Panc1 (cell line): ENCODE results near the gene ARRB2. TPM values are rescaled to one million over a fixed set of nuclear protein-coding genes. Genes with fewer than 3 reads are reported as not detected.

Source experiments
- ATAC-seq: fragments of 200-7000 bp; cut with Tn5 transposase; 2 replicates; pipeline ENCODE4 v1.9.1; 2020; ENCODE audit warnings: mild to moderate bottlenecking, moderate library complexity
- BruUV-seq: library from RNA; stranded (reverse); fragments of 400-500 nt; replicated peaks from 2 replicates; lab custom pipeline; 2021; lab: Mats Ljungman, UMichigan
- CTCF ChIA-PET: fragments of 300-600 bp; sonication (Branson Sonifier 250); formaldehyde crosslinking; loops from one replicate; lab custom pipeline; 2022; ENCODE audit warnings: antibody characterized with exemption; lab: Charles Lee
- POLR2A ChIA-PET: fragments of 300-600 bp; sonication (Branson Sonifier 250); formaldehyde crosslinking; loops from one replicate; lab custom pipeline; 2022; ENCODE audit warnings: antibody characterized with exemption; lab: Charles Lee
- DNase-seq: peaks from one replicate; pipeline ENCODE4 v3.0.0-alpha.2; 2010; ENCODE audit warnings: low read depth, low spot score
- H3K27ac ChIP-seq: 2 replicates; pipeline ENCODE4 v1.5.1; 2011; ENCODE audit warnings: mild to moderate bottlenecking, low read length, inconsistent platforms
- H3K27me3 ChIP-seq: fragments of 200-500 bp; sonication (Bioruptor generic); 2 replicates; pipeline ENCODE4 v1.6.0; 2014; ENCODE audit warnings: low read length, inconsistent platforms; ENCODE audit not compliant: control insufficient read depth, insufficient read depth
- H3K36me3 ChIP-seq: fragments of 200-500 bp; sonication (Bioruptor generic); 2 replicates; pipeline ENCODE4 v1.5.1; 2014; ENCODE audit warnings: inconsistent platforms, mild to moderate bottlenecking, low read length, moderate library complexity; ENCODE audit not compliant: control insufficient read depth, insufficient read depth
- H3K4me1 ChIP-seq: 2 replicates; pipeline ENCODE4 v1.5.1; 2011; ENCODE audit warnings: inconsistent platforms, mild to moderate bottlenecking, low read length, moderate library complexity; ENCODE audit not compliant: control insufficient read depth, insufficient read depth
- H3K4me3 ChIP-seq, 2 experiments: 2 replicates each; pipeline ENCODE4 v1.5.1; 2011 to 2012; ENCODE audit warnings: low read depth in 2 of 2, low read length in 2 of 2, mild to moderate bottlenecking in 2 of 2, inconsistent platforms in 1 of 2, moderate library complexity in 1 of 2
- H3K9me3 ChIP-seq: fragments of 200-500 bp; sonication (Bioruptor generic); 2 replicates; pipeline ENCODE4 v1.5.1; 2014; ENCODE audit warnings: low read depth, mild to moderate bottlenecking, inconsistent platforms, low read length, moderate library complexity; ENCODE audit not compliant: control insufficient read depth, insufficient read depth
- POLR2AphosphoS5 ChIP-seq: IDR thresholded peaks from 2 replicates; pipeline ENCODE4 v1.6.1; 2012; ENCODE audit warnings: mild to moderate bottlenecking, low read depth, low read length, moderate library complexity
- REST ChIP-seq, 2 experiments: IDR thresholded peaks; 2 replicates each; pipeline ENCODE4 v1.6.1; 2011 to 2012; ENCODE audit warnings: low read depth in 2 of 2, control low read depth in 1 of 2, low read length in 1 of 2, mild to moderate bottlenecking in 1 of 2, moderate library complexity in 1 of 2; ENCODE audit not compliant: insufficient read depth in 1 of 2
- SIN3A ChIP-seq: IDR thresholded peaks from 2 replicates; pipeline ENCODE4 v1.6.1; 2012; ENCODE audit warnings: low read depth, mild to moderate bottlenecking, low read length, moderate library complexity, borderline replicate concordance; ENCODE audit not compliant: insufficient read depth
- TCF7L2 ChIP-seq: IDR thresholded peaks from 2 replicates; pipeline ENCODE4 v1.6.1; 2011; ENCODE audit warnings: mild to moderate bottlenecking, low read depth, low read length, inconsistent platforms
- in situ Hi-C: cut with HindIII; loops from 2 replicates; pipeline ENCODE4 v1.10.0; 2016; ENCODE audit warnings: low sequenced_read_pairs, low pct_unique_long_range_greater_than_20kb
- intact Hi-C: fragments of 100-400 bp; cut with micrococcal nuclease; formaldehyde crosslinking; loops from one replicate; pipeline ENCODE4 v1.10.0; 2022; ENCODE audit not compliant: unreplicated experiment
- total RNA-seq: library from RNA; stranded (reverse); gene quantifications from one replicate; pipeline ENCODE4 v1.2.1, GENCODE V29; 2021; ENCODE audit not compliant: unreplicated experiment
- TF ChIP-seq, protein P1 (sequence below): fragments of 450-650 bp; IDR thresholded peaks from 2 replicates; pipeline ENCODE4 v1.5.1; 2017; ENCODE audit warnings: mild to moderate bottlenecking

The ARRB2 gene
- total RNA-seq, 1 experiment from 2014 or later = 39.2 TPM

GRCh38 chr17:4748686-4749085 is 38.3 kb downstream of the ARRB2 start:
- Histone ChIP-seq H3K27ac (no peak overlapping the region), H3K4me1 (no peaks in the 10 kb centered on the region), H3K4me3 (no peak overlapping the region), H3K27me3 (peaks cover 2% of the 10 kb centered on the region), H3K36me3 (no peaks in the 10 kb centered on the region), H3K9me3 (no peaks in the 10 kb centered on the region)
- no TSS peak for BruUV-seq
- in situ Hi-C loops (no loop called here), intact Hi-C loops (no loop called here)
- ATAC-seq (no peak), DNase-seq (no peak)
- TF ChIP-seq TCF7L2 (no peak), REST (IDR thresholded peaks at IDR 0.05; ENCODE audit: insufficient read depth in 1 of 2, low read depth in 2 of 2, low read length in 1 of 2) (no peak)
- CTCF ChIA-PET = no interaction called here
- POLR2A ChIA-PET = no interaction called here

GRCh38 chr17:4750606-4751005 is 40.2 kb downstream of the ARRB2 start:
- H3K27me3 ChIP-seq = peaks cover 2% of the 10 kb centered on the region
- ChIA-PET POLR2A (no interaction called here), CTCF (no interaction called here)
- intact Hi-C loops (no loop called here), in situ Hi-C loops (no loop called here)
- no peak for DNase-seq
- H3K36me3 ChIP-seq = no peaks in the 10 kb centered on the region
- no TSS peak for BruUV-seq
- no peaks in the 10 kb centered on the region for H3K9me3 ChIP-seq
- TF ChIP-seq, protein P1, sequence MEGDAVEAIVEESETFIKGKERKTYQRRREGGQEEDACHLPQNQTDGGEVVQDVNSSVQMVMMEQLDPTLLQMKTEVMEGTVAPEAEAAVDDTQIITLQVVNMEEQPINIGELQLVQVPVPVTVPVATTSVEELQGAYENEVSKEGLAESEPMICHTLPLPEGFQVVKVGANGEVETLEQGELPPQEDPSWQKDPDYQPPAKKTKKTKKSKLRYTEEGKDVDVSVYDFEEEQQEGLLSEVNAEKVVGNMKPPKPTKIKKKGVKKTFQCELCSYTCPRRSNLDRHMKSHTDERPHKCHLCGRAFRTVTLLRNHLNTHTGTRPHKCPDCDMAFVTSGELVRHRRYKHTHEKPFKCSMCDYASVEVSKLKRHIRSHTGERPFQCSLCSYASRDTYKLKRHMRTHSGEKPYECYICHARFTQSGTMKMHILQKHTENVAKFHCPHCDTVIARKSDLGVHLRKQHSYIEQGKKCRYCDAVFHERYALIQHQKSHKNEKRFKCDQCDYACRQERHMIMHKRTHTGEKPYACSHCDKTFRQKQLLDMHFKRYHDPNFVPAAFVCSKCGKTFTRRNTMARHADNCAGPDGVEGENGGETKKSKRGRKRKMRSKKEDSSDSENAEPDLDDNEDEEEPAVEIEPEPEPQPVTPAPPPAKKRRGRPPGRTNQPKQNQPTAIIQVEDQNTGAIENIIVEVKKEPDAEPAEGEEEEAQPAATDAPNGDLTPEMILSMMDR = no peak
- TF ChIP-seq SIN3A = no peak
- no peak for TF ChIP-seq TCF7L2
- no peak for TF ChIP-seq POLR2AphosphoS5
- TF ChIP-seq REST (IDR thresholded peaks at IDR 0.05; ENCODE audit: insufficient read depth in 1 of 2, low read depth in 2 of 2, low read length in 1 of 2) = no peak
- H3K4me1 ChIP-seq = no peaks in the 10 kb centered on the region
- H3K4me3 ChIP-seq = no peak overlapping the region
- H3K27ac ChIP-seq = no peak overlapping the region
- ATAC-seq = no peak
